ENCODE measurements around the gene TCN1.
"Not testable (repeated sequence)": the region's sequence is repeated elsewhere in the genome, so short reads cannot be mapped to it uniquely, and the experiment has no call there.

Gene TCN1

DNA sequence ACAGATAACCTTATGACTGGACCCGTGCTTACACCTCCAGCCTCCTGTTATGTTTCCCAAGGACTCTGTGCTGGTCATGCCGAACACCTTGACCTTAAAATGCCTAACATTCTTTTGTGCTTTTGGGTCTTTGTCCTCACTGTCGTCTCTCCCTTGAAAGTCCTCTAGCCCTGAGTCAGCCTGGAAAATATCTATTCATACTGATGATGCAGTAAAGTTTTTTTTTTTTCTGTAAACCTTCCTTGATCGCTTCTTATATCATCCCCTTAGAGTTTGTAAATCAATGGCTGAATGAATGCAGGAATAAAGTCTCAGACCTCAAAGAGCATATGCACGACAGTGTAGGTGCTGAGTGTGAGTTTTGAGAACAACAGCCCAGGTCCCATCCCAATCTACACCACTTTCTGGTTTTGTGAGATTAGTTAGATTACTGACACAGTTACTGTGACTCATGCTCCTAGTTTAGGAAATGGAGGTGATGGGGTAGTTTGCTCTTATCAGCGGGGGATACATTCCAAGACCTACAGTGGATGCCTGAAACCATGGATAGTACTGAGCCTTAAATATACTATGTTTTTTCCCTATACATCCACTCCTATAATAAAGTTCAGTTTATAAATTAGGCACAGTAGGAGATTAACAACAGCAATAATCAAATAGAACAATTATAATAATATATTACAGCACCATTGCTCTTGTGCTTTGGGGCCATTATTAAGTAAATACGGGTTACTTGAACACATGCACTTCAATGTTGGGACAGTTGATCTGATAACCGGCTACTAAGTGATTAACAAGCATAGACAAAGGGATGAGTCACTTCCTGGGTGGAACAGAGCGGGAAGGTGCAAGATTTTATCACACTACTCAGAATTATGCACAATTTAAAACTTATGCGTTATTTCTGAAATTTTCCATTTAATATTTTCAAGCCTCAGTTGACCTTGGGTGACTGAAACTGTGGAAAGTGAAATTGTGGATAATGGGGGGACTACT, 8.6 kb downstream of the TCN1 start:
- no peak for DNase-seq

DNA sequence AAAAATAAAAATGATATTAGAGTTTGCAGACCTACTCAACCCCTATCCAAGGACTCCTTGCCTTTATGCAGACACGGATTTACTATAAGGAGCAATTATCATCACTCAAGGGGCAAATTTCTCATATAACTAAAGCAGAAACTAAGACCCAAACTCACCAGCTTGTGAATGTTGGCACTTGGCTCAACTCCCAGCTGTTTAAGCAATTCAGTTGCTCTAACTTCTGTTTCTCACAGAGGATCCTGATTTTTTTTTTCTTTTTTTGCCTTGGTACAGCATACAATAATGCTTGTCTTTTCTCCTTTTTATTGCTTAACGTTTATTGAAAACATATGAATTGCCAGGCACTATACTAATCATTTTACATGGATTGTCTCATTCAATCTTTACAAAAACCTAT, 11.4 kb downstream of the TCN1 start:
- DNase-seq: no peak

- not testable (repeated sequence) for DNase-seq
Measured at GRCh38 chr11:59851416-59851815, 14.9 kb downstream of the TCN1 start.

DNA sequence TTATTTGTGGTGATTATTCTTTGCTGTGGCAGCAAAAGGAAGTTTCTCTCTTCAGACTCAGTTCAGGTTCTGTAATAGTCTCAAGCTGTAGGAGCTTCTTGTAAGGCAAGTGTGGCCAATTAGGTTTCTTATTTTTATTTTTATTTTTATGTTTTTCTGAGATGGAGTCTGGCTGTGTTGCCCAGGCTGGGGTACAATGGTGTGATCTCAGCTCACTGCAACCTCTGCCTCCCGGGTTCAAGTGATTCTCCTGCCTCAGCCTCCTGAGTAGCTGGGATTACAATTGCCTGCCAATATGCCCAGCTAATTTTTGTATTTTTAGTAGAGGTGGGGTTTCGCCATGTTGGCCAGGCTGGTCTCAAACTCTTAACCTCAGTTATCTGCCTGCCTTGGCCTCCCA, 16.7 kb downstream of the TCN1 start:
- not testable (repeated sequence) for DNase-seq

DNA sequence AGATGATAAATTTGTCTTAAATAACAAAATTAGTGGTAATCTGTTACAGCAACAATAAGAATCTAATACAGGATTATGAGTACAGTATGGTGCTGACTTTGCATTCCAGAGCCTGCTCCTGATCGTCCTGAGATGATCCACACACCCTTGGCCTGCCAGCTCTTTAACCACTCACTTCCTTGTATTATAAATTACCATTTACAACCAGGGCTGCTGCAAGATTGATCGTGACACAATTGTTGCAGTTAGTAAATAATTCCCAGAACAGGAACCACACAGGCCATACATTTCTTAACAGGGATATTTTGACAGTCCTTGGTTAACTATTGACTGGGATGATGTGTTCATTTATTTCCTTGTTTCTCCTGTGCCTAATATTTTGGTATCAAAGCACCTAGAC, 17.2 kb downstream of the TCN1 start:
- DNase-seq: no peak

DNA sequence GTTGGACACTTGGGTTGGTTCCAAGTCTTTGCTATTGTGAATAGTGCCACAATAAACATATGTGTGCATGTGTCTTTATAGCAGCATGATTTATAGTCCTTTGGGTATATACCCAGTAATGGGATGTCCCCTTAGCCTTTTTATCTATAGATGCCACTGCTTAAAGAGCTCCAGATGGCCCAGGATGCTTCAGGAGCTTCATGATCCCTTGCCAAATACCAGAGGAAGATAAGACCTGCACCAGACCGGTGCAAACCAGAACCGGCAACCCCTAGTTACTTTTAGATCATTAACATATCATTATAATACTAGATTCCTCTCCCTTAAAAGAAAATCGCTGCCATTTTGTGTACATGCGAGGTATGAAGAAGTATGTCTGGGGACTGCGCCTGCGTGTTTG, 17.8 kb downstream of the TCN1 start:
- not testable (repeated sequence) for DNase-seq

DNA sequence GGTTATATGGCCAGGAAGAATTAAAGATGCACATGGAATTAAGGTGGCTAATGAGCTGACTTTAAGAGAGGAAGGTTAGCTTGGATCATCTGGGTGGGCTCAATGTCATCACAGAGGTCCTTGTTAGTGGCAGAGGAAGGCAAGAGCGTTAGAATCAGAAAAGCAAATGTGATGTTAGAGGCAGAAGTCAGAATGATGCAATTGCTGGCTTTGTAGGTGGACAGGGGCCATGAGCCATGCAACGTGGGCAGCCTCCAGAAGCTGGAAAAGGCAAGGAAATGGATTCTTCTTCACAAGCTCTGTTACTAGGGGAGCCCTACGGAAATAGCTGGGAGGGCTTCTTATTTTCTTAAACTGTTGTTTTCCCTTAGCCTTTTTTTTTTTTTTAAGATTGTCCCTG, 18.7 kb downstream of the TCN1 start:
- DNase-seq: no peak

- no peak for DNase-seq
Measured at GRCh38 chr11:59846556-59846955, 19.7 kb downstream of the TCN1 start.

DNA sequence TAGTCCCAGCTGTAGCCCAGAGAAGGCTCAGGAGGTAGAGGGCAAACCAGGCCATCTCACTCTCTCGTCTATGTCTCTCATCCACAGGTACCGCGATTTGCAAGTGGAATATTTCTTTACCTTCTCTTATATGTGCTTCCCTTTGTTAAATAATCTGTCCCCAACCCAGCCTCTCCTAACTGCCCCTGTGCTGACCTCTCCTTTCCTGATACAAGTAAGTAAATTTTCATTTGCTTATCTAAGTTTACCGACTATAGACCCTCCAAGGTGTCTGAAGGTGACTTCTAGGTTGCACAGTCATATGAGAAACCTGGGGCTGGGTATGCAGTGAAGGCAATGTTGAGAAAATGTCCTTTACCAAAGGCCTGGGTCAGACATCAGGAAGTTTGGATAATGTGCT, 20.9 kb downstream of the TCN1 start, which contains the start of gene CBLIF:
Gene CBLIF, minus strand, starts transcription at position 101 of the 400 bp plus-strand sequence. Its CDS starts 46 bp downstream, at position 55.
- no peak for DNase-seq

DNA sequence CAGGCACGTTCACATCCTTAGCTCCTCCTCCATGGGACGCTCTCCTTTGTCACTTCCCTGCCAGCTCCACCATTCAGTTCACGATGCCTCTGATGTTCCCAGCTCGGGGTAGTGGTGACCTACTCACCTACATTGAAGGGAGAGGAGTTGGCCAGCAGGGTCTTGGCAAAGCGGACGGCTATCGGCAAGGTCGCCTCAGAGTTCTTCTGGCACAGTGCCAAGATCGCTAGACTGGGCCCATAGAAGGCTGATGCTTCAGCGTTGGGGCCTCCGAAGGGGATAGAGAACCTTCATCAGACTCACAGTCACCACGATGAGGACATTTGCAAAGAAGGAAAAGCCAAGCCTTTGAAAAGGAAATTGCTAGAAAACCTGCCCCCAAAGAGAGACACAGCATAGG, 24.0 kb downstream of the TCN1 start:
- DNase-seq: no peak

GRCh38 chr11:59841514-59841913, 24.8 kb downstream of the TCN1 start:
- no peak for DNase-seq

DNA sequence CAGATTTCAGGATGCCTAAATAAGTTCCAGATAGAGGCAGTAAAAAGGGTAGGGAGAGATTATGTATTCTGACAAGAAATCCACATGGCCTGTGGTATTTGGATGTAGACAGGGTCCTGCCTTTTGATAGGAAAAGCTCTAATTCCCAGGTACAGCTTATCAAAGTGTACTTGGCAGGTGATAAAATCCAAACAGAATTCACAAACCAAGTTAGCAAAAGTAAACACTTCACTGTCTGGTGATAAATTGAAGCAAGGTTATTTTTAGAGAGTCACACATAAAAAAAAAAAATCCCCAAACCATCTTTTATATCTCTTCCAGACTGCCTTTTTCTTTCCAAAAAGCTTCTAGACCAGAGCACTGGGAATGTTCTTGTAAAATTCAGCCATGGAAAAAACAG, 26.7 kb downstream of the TCN1 start:
- DNase-seq: no peak

- no peak for DNase-seq
Measured at GRCh38 chr11:59833602-59834001, 32.7 kb downstream of the TCN1 start.

DNA sequence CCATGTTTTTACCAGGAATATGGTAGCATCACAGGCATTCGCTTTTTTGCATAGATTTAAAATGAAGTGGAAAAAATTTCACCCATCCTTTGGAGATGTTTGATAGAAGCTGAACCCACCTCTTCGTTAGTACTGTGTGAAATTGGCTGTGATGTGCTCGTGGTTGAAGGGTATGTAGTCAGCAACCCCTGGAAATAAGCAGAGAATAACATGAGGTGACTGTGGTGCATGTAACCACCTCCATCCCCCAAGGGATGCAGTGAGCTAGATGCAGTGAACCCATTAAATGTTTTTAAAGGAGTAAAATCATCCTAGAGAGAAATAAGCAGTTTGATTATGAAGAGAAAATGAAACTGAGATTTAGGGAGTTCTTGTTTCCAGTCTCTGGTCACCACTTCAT, 36.9 kb downstream of the TCN1 start:
- no peak for DNase-seq

- DNase-seq: no peak
Measured at GRCh38 chr11:59822989-59823566, 43.2 kb downstream of the TCN1 start.

DNA sequence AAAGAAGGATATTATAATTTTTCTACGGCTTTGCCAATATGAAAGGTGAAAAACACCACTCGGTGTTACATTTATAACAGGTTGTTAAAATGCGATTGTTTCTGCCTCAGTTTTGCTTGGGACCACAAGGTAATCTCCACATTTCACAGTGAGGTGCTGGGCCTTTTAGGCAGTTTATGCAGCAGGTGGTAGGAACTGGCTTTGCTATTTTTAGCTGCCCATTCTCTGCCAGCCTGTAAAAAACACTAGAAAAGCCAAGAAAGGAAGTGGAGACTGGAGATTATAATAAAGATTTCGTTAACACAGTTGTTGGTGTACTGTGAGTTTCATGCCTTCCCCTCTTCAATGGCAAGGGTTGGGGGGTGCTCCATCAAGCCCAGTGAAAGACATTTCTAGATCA, 47.7 kb downstream of the TCN1 start:
- no peak for DNase-seq

DNA sequence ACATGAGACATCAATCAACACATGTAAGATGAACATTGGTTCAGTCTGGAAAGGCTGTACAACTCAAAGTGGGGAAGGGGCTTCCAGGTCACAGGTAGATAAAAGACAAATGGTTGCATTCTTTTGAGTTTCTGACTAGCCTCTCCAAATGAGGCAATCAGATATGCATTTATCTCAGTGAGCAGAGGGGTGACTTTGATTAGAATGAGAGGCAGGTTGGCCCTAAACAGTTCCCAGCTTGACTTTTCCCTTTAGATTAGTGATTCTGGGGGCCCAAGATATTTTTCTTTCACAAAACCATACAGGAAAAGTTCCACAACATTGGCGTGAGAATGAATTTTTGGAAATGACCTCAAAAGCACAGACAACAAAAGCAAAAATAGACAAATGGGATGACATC, 49.9 kb downstream of the TCN1 start:
- DNase-seq: not testable (repeated sequence)

DNA sequence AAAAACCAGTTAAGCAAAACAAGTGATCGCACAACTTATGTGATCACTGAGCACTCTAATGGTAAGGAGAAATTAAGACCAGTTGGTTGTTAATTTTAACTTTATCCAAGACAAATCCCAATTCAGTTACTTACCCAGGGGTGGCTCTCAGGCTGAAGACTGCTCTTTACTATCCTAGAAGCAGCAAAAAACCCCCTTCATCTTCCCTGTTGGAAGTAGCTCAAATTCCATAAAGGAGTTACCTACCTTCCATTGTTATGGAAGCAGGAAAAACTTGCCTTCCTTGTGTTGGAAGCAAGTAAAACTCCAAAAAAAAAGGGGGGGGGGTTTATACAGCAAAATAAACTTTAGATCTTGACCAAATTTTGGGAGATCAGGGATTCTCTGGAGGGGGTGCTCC, 50.5 kb downstream of the TCN1 start:
- no peak for DNase-seq

DNA sequence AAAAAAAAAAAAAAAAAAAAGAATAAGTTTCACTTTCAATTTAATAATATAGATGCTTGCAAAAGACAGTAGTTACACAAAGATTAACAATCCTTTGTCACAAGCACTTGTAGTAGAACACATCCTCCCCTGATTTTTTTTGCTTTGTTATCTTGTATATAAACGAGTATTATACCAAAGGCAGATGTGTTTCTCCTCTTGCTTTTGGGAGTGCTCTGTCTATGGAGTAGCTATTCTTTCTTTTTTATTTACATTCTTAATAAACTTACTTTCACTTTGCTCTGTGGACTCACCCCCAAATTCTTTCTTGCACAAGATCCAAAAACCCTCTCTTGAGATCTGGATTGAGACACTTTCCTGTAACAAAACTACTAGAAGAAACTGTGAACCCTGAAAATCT, 52.3 kb downstream of the TCN1 start:
- no peak for DNase-seq

DNA sequence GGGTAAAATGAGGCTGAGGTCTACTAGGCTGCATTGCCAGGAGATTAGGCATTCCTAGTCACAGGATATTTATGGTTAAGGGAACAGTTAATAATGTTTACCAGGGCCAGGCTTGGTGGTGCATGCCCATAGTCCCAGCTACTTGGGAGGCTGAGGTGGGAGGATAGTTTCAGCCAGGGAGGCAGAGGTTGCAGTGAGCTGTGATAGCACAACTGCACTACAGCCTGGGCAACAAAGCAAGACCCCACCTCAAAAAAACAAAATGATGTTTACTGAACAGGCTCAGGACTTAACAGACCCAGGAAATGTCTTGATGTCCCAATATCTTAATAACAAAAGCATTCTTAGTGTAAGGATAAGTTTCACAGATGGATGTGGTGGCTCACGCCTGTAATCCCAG, 52.9 kb downstream of the TCN1 start:
- DNase-seq: no peak

DNA sequence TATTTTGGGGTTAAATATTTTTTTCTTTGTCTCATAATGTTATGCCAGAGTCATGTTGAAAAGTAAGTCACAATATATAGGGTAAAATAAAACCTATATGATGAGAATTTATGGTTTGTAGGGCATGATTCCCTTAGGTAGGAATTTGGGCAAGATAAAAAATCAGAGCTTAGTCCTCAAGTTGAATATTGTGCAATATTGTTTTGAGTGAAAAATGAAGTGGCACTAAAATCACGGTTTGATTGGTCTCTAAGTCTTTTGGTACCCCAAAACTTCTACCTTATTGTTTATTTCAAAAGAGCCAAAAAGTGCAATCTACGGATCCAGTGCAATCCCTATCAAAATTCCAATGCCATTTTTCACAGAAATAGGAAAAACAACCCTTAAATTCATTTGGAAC, 54.1 kb downstream of the TCN1 start:
- DNase-seq: no peak

DNA sequence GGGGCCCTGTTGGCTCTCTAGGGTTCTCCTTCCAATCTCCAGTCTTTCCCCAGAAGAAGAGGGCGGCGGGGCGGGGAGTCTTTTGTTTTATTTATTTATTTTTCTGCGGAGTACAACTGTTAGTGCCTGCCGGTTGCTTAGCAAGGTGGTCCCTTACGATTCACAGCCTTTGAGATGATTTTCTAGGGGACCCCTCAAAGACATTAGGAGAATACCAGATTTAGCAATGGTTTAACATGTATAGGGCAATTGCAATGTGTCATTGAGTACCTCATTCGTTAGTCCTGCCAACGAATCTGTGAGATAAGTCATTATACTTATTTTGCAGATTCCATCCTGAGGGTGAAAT, 55.4 kb downstream of the TCN1 start:
- no peak for DNase-seq

DNA sequence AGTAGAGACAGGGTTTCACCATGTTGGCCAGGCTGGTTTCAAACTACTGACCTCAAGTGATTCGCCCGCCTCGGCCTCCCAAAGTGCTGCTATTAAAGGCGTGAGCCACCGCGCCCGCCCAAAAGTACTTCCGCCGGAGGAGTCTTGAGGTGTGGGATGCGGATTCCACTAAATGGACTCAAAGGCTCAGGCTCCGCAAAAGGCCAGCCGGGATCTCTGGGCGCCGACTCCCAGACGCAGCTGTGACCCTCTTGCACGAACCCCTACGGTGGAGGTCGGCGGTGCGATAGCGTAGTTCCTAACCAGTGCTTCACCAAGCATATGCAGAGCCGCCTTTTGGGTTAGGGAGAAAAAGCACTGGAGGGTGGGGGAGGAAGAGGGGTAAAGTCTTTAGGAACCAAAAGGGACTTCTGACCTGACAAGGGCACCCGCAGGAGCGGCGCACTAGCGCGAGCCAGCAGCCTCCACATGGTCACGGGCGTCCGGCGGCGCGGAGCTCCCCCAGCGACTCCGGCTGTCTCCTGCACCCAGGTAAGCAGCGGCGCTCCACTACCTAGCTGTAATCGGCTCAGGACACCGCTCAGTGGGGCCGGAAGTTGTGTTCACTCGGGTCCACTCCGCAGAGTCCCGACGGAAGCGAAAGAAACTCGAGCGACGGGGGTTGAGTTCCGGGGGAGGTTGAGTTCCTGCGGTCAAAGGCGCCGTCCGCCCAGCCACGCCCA, 55.9 kb downstream of the TCN1 start, which contains the start of gene MRPL16:
Gene MRPL16, minus strand, starts transcription at position 590 of the 722 bp plus-strand sequence. Its CDS starts 120 bp downstream, at position 470.
- peak; percentile 51 for DNase-seq
